ENCODE measurements around the gene ACSL1. TPM values are rescaled to one million over a fixed set of nuclear protein-coding genes. Genes with fewer than 3 reads are reported as not detected.

The ACSL1 gene
- total RNA-seq, 1 donor from 2014 or later = 4.3 TPM

- no peaks in the 10 kb centered on the region for H3K36me3 Mint-ChIP-seq (ENCODE audit: low read depth, unreplicated experiment)
- H3K9me3 Mint-ChIP-seq (ENCODE audit: unreplicated experiment) = no peaks in the 10 kb centered on the region
- no peak for TF ChIP-seq CTCF (IDR thresholded peaks at IDR 0.05; ENCODE audit: unreplicated experiment)
- no peaks in the 10 kb centered on the region for H3K27me3 Mint-ChIP-seq (ENCODE audit: unreplicated experiment)
- no peak for DNase-seq (ENCODE audit: low spot score)
- H3K4me3 Mint-ChIP-seq (ENCODE audit: unreplicated experiment) = no peak overlapping the region
- no peak overlapping the region for H3K27ac Mint-ChIP-seq (ENCODE audit: unreplicated experiment)
- peaks cover under 1% of the 10 kb centered on the region for H3K4me1 Mint-ChIP-seq (ENCODE audit: unreplicated experiment)
Measured at GRCh38 chr4:184861047-184861446, 35.3 kb upstream of the ACSL1 start.

- Mint-ChIP-seq H3K4me3 (ENCODE audit: unreplicated experiment) (no peak overlapping the region), H3K27me3 (ENCODE audit: unreplicated experiment) (peaks cover 2% of the 10 kb centered on the region), H3K9me3 (ENCODE audit: unreplicated experiment) (no peaks in the 10 kb centered on the region), H3K36me3 (ENCODE audit: low read depth, unreplicated experiment) (no peaks in the 10 kb centered on the region), H3K27ac (ENCODE audit: unreplicated experiment) (no peak overlapping the region), H3K4me1 (ENCODE audit: unreplicated experiment) (no peaks in the 10 kb centered on the region)
- TF ChIP-seq CTCF (IDR thresholded peaks at IDR 0.05; ENCODE audit: unreplicated experiment) = no peak
- no peak for DNase-seq (ENCODE audit: low spot score)
Measured at GRCh38 chr4:184860018-184860779, 34.4 kb upstream of the ACSL1 start.

- Mint-ChIP-seq H3K27ac (ENCODE audit: unreplicated experiment) (no peak overlapping the region), H3K27me3 (ENCODE audit: unreplicated experiment) (peaks cover 2% of the 10 kb centered on the region), H3K4me1 (ENCODE audit: unreplicated experiment) (no peaks in the 10 kb centered on the region), H3K4me3 (ENCODE audit: unreplicated experiment) (no peak overlapping the region), H3K9me3 (ENCODE audit: unreplicated experiment) (no peaks in the 10 kb centered on the region), H3K36me3 (ENCODE audit: low read depth, unreplicated experiment) (no peaks in the 10 kb centered on the region)
- no peak for DNase-seq (ENCODE audit: low spot score)
- TF ChIP-seq CTCF (IDR thresholded peaks at IDR 0.05; ENCODE audit: unreplicated experiment) = no peak
Measured at GRCh38 chr4:184857441-184858121, 31.8 kb upstream of the ACSL1 start.

- no peak for TF ChIP-seq CTCF (IDR thresholded peaks at IDR 0.05; ENCODE audit: unreplicated experiment)
- Mint-ChIP-seq H3K36me3 (ENCODE audit: low read depth, unreplicated experiment) (no peaks in the 10 kb centered on the region), H3K9me3 (ENCODE audit: unreplicated experiment) (no peaks in the 10 kb centered on the region), H3K4me1 (ENCODE audit: unreplicated experiment) (no peaks in the 10 kb centered on the region), H3K27me3 (ENCODE audit: unreplicated experiment) (peaks cover 2% of the 10 kb centered on the region), H3K4me3 (ENCODE audit: unreplicated experiment) (no peak overlapping the region), H3K27ac (ENCODE audit: unreplicated experiment) (no peak overlapping the region)
- DNase-seq (ENCODE audit: low spot score) = no peak
Measured at GRCh38 chr4:184856277-184856609, 30.5 kb upstream of the ACSL1 start.

- Mint-ChIP-seq H3K27ac (ENCODE audit: unreplicated experiment) (no peak overlapping the region), H3K4me1 (ENCODE audit: unreplicated experiment) (no peaks in the 10 kb centered on the region), H3K9me3 (ENCODE audit: unreplicated experiment) (no peaks in the 10 kb centered on the region), H3K36me3 (ENCODE audit: low read depth, unreplicated experiment) (no peaks in the 10 kb centered on the region), H3K4me3 (ENCODE audit: unreplicated experiment) (no peak overlapping the region), H3K27me3 (ENCODE audit: unreplicated experiment) (peaks cover 2% of the 10 kb centered on the region)
- no peak for TF ChIP-seq CTCF (IDR thresholded peaks at IDR 0.05; ENCODE audit: unreplicated experiment)
- DNase-seq (ENCODE audit: low spot score) = no peak
Measured at GRCh38 chr4:184854673-184855072, 28.9 kb upstream of the ACSL1 start.
